ENCODE results near the gene PGAM5.

PGAM5 gene

DNA sequence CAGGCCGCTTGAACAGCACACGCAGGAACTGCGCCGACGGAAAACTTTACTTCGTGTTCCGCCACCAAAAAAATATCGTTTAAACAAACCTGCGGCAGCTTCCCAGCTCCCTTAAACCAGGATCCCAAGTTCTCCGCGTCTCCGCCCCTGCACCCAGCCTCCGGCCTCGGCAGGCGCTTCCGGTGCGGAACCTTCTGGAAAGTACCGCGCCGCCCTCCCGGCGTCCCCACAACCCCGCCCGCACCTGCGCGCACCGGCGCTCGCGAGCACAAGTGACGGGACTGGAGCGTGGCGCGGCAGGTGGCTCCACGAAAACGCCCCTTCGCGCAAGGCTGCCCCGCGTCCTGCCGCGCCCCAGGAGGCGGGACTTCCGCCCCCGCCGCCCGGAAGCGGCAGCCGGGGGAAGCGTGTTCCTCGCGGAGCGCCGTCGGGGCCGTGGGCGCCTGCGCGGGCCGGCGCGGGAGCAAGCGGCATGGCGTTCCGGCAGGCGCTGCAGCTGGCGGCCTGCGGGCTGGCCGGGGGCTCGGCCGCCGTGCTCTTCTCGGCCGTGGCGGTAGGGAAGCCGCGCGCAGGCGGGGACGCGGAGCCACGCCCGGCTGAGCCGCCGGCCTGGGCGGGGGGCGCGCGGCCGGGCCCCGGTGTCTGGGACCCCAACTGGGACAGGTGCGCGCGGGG is at the start of gene PGAM5:
PGAM5 (plus strand) TSS at position 438 of the 675 bp plus-strand sequence; CDS start at position 473, 35 bp downstream.
- DNase-seq (ENCODE audit: low read depth): peak; percentile 85

DNA sequence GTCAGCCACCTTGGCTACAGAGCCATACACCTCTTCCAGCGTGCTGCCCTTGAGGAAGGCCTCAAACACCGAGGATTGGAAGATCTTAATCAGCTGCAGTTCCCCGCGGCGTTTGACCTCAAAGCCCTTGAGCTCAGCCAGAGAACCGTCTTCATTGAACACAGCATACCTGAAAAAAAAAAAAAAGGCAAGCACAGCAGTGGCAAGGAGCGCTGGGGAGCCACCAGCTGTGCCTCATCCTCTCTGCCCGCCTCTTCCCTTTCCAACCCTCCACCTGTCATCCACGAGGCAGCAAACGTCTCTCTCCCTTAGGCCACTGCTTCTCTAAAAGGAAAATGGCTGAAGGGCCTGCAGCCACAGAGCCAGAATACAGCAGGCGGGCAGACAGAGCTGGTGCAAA is 49.6 kb upstream of the PGAM5 start:
- no peak for DNase-seq (ENCODE audit: low read depth)

DNA sequence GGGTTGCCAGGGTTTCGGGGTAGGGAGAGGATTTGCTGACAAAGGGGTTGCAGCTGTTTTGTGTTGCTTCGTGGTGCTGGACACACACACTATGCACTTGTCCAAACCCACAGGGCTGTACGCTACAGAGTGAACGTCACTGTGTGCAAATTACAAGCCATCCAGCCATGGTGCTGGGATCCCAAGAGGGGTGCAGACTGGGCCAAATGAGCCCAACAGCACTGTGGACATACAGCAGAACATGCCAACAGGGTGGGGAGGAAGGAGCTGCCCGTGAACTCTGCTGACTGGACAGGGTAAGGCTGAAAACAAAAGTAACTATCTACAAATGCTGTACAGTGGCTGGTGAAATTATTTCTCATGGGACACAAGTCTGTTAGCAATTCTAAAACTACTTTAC is 48.7 kb upstream of the PGAM5 start:
- no peak for DNase-seq (ENCODE audit: low read depth)

- no peak for DNase-seq (ENCODE audit: low read depth)
Observed at GRCh38 chr12:132662901-132663755, 47.5 kb upstream of the PGAM5 start.

- no peak for DNase-seq (ENCODE audit: low read depth)
Observed at GRCh38 chr12:132664206-132665148, 46.2 kb upstream of the PGAM5 start.

- no peak for DNase-seq (ENCODE audit: low read depth)
Observed at GRCh38 chr12:132665149-132665491, 45.5 kb upstream of the PGAM5 start.

GRCh38 chr12:132665794-132666193 is 44.8 kb upstream of the PGAM5 start:
- DNase-seq (ENCODE audit: low read depth): no peak

DNA sequence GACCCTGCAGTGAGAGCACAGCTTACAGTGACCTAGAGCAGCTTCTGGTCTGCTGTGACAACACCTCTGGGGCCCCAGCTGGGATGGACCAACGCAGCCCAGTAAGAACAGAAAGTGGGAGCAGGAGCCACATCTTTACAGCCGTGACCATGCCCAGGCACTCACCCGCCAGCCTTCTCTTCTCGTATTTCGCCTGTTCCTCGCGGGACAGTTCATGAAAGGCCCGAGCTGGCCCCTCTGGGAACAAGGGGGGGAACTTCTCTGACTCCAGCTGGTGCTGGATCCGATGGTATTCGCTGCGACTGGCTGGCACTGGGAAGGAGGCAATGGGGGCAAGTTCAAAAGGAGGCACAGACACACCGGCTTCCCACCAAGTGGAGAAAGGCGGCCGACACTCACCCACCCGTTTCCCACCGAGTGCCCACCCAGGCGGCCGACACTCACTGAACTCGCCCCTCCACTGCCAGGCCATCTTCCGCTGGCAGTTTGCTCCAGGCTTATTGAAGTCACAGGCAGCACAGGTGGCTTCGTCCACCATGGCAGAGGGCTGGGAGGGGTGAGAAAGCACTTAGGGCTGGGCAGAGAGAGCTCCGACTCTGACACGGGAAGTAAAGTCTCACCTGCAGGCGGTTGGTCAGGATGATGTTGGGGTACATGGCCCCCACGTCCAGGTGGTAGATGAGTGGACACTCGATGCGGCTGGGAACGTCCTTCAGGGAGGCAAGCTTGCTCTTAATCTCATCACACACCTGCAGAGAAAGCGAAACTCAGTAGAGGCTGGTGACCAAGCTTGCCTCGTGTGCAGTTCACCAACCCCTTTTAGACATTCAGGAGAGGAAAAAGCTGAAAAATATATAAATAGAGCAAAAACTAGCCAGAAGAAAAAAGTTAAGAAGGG is 42.2 kb upstream of the PGAM5 start:
- DNase-seq (ENCODE audit: low read depth): no peak

DNA sequence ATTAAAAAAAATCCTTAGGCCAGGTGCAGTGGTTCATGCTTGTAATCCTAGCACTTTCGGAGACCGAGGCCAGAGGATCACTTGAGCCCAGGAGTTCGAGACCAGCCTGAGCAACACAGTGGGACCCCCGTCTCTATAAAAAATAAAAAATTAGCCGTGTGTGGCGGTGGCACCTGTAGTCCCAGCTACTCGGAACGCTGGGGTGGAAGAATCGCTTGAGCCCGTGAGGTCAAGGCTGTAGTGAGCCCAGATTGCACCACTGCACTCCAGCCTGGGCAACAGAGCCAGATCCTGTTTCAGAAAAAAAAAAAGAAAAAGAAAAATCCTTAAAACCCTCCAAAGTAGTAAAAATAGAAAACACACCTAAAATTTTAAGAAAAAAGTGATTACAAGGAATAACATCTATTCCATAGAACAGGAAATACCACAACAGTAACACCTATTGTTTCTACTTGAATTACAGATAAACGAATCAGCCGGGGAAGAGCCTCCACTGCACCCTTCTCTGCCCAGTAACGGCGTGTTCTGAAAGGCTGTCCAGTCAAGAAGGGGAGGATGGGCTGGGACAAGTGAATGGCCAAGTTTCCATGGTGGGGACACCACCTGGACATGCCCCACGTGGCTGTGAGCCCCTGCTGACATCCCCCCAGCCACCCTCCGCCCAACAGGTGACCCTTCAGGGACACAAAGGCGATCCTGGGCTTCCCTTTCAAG is 41.3 kb upstream of the PGAM5 start:
- DNase-seq (ENCODE audit: low read depth): peak; percentile 32

- no peak for DNase-seq (ENCODE audit: low read depth)
Observed at GRCh38 chr12:132672116-132672515, 38.5 kb upstream of the PGAM5 start.

DNA sequence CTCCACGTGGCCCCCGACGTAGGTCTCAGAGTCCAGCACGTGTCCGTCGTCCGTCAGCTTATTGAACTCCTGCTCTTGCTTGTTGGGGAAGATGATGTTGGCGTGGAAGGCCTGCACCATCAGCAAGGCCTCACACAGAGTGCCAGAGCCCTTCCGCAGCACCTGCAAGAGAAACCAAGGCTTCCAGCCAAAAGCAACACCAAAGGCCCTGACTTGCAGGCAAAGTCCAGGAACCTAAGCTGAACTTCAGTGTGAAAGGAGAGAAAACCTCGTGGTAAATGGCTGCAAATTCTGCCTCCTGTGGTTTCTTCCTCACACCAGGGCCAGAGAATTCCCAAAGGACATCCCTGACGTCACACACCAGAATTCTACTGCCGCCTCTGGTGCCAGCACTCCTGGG is 38.0 kb upstream of the PGAM5 start:
- no peak for DNase-seq (ENCODE audit: low read depth)

DNA sequence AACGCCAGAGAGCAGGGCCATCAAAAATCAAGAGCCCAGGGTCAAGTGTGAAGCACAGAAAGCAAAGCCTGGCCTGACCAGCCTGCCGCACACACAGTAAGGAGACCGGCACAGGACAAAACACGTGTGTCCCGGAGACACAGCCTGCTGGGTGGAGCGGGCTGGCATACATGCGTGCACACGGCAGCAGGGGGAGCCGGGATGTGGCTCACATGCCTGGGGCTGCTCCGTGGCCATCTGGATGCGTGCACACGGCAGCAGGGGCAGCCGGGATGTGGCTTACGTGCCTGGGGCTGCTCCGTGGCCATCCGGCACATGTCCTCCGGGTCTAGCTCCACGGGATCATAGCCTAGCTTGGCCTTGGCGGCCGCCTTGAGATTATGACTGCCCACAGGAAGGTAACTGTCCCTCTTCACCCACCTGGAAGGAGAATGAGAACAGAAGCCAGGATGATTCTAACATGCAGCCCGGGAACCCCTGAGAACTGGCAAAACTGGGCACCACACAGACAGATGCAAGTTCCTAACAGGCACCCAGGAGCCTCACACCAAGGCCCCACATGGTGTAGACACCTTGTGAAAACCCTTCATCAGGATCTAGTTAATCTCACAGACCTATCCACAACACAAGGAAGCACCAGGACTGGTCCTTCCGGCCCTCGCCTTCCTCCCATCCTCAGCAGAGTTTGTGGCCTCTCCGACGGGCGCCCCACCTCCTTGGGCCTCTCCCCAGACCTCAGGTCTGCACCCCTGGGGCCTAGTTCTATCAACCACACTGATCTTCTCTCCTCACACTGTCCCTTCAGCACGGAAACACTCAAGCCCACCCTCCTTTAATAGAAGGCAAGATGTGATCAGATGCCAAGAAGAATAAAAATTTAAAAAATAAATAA is 37.1 kb upstream of the PGAM5 start:
- no peak for DNase-seq (ENCODE audit: low read depth)

- no peak for DNase-seq (ENCODE audit: low read depth)
Observed at GRCh38 chr12:132674561-132674960, 36.1 kb upstream of the PGAM5 start.

DNA sequence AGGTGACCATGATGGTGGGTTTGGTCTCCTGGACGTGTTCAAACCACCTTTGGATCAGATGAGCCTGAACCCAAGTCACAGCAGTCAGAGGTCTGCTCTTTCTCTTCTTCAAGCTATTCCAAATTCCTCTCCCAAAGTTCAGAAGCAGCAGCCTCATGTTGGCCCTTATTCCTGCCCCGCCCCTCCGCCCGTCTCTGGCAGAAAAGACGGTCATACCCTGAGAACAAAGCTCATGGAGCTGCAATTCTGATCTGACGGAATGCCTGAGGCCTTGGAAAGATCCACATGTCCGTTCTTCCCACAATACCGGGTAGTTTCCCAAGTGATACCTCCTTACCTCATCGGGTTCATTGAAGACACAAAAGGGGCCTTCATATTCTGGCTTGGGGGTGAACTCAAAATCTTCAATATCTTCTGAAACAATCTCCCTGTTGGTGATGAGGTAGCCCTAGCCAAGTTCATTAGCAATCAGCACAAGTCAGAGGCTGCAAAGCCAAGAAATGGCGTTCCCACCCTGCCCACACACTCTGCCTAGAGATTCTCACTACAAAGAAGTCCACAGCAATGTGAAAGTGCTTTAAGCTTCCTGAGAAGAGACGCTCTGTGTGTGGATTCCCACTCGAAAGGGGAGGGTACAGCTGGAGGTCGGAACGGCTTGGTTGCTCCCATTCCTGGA is 34.7 kb upstream of the PGAM5 start:
- no peak for DNase-seq (ENCODE audit: low read depth)

DNA sequence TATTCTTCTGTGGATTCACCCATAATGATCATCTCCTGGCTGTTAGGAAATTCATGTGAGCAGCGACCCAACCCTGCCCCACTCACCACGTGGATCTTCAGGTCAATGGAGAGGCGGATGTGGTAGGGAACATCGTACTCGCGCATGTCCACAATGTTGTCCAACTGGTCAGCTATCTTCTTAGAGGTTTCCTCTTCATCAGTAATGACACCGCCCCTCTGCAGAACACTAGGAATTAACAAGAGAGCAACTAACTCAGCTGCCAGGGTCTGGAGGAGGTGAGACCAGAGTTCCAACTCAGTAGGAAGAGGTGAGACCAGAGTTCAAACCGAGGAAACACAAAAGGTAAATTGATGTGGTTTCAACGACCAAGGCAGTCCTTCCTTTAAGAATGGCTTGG is 33.1 kb upstream of the PGAM5 start:
- DNase-seq (ENCODE audit: low read depth): no peak

GRCh38 chr12:132685400-132685799 is 25.2 kb upstream of the PGAM5 start:
- no peak for DNase-seq (ENCODE audit: low read depth)

DNA sequence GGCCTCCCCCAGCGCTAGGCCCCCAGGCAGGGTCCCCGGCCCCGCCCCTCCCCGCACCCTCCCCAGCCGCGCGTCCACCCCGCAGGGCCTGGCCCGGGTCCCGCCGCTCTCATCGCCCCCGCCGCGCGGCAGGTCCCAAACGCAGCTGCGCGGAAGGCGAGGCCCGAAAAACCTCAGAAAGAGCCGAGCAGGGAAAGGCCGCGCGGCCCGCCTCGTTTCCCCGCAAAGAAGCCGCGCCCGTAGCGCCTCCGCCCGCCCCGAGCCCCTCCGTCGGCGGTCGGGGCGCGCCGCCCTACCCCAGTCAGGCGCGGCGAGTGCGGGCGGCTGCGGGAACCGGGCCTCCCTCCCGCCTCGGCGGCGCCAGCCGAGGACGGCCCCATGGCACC is 23.8 kb upstream of the PGAM5 start:
- peak; percentile 42 for DNase-seq (ENCODE audit: low read depth)

- DNase-seq (ENCODE audit: low read depth): peak; percentile 96
Observed at GRCh38 chr12:132687211-132688164, 23.2 kb upstream of the PGAM5 start, which contains the start of the genes POLE and PXMP2. POLE (minus strand) TSS chr12:132687342; CDS start chr12:132687315, 27 bp downstream. PXMP2 (plus strand) TSS chr12:132687587; CDS start chr12:132687671, 84 bp downstream.

Data from ELR (cell line).